Esophagus squamous epithelium (tissue), 4 donors: Measurements from ENCODE around the gene MS4A14.

Experiments used
- POLR2A ChIP-seq, 4 donors: fragments of 450-650 bp; IDR thresholded peaks; one replicate each; pipeline ENCODE4 v1.6.1; 2017; ENCODE audit warnings: antibody characterized with exemption in 4 of 4, mild to moderate bottlenecking in 4 of 4, moderate library complexity in 3 of 4
- TF ChIP-seq, protein P1 (sequence below), 6 experiments: fragments of 450-650 bp in 4 of 6; fragments of 200-600 bp in 2 of 6; sonication (generic) in 2 of 6; IDR thresholded peaks; one replicate each; pipeline ENCODE4 v1.5.1; 2016 to 2019; ENCODE audit warnings: antibody characterized with exemption in 6 of 6, mild to moderate bottlenecking in 4 of 6, moderate library complexity in 4 of 6

DNA sequence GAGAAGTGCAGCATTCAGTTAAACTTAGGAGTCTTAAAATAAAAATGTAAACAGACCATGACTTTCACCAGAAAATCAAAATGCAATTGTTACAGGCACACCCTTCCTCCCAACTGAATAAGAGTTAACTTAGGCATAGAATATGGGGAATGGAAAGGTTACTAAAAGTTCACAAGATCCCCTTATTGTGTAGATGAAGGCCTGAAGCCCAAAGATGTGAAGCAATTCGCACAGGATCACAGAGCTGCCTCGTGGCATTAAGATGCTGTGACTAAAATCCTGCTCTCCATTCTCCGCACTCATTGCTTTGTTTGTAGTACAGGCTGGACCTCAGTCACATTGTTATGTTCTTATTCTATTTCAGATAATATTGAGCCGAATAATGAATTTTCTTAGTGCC, 37.1 kb downstream of the MS4A14 start:
- TF ChIP-seq POLR2A (IDR thresholded peaks at IDR 0.05): no peak
- TF ChIP-seq, protein P1, sequence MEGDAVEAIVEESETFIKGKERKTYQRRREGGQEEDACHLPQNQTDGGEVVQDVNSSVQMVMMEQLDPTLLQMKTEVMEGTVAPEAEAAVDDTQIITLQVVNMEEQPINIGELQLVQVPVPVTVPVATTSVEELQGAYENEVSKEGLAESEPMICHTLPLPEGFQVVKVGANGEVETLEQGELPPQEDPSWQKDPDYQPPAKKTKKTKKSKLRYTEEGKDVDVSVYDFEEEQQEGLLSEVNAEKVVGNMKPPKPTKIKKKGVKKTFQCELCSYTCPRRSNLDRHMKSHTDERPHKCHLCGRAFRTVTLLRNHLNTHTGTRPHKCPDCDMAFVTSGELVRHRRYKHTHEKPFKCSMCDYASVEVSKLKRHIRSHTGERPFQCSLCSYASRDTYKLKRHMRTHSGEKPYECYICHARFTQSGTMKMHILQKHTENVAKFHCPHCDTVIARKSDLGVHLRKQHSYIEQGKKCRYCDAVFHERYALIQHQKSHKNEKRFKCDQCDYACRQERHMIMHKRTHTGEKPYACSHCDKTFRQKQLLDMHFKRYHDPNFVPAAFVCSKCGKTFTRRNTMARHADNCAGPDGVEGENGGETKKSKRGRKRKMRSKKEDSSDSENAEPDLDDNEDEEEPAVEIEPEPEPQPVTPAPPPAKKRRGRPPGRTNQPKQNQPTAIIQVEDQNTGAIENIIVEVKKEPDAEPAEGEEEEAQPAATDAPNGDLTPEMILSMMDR (IDR thresholded peaks at IDR 0.05): no peak
